WTC11 (cell line): ENCODE results near the gene COMMD10.

Experiments
- CTCF ChIP-seq: fragments of 200-600 bp; IDR thresholded peaks from 2 replicates; pipeline ENCODE4 v1.8.0; 2022; ENCODE audit warnings: antibody characterized with exemption
- FOXK1 ChIP-seq: sonication (generic); formaldehyde crosslinking; IDR thresholded peaks from 2 replicates; pipeline ENCODE4 v1.8.0; 2022; ENCODE audit warnings: mild to moderate bottlenecking, moderate library complexity, missing genetic modification reagents
- JUN ChIP-seq: sonication (generic); formaldehyde crosslinking; IDR thresholded peaks from 2 replicates; pipeline ENCODE4 v1.8.0; 2023; ENCODE audit warnings: mild to moderate bottlenecking, missing genetic modification reagents
- MAX ChIP-seq: sonication (generic); formaldehyde crosslinking; IDR thresholded peaks from 2 replicates; pipeline ENCODE4 v1.8.0; 2022; ENCODE audit warnings: mild to moderate bottlenecking, missing genetic modification reagents
- USF2 ChIP-seq: sonication (generic); formaldehyde crosslinking; IDR thresholded peaks from 2 replicates; pipeline ENCODE4 v1.8.1; 2023; ENCODE audit warnings: mild to moderate bottlenecking, missing genetic modification reagents, moderate library complexity
- ZNF416 ChIP-seq: fragments of 250-450 bp; sonication (Bioruptor Pico); IDR thresholded peaks from 2 replicates; pipeline ENCODE4 v1.9.0; 2021; ENCODE audit warnings: mild to moderate bottlenecking, inconsistent platforms
- ZNF512 ChIP-seq: sonication (generic); formaldehyde crosslinking; IDR thresholded peaks from 2 replicates; pipeline ENCODE4 v1.8.1; 2022; ENCODE audit warnings: missing genetic modification reagents, borderline replicate concordance

GRCh38 chr5:116153687-116154174, 68.9 kb downstream of the COMMD10 start:
- TF ChIP-seq CTCF (no peak), JUN (CRISPR knock-in tag) (no peak), FOXK1 (CRISPR knock-in tag) (no peak), MAX (CRISPR knock-in tag) (no peak), USF2 (CRISPR knock-in tag) (no peak), ZNF512 (CRISPR knock-in tag) (no peak), ZNF416 (no peak)
